GM18861 (cell line): ENCODE measurements around the gene SNRPA1.

Source experiments
- ATAC-seq: cut with Tn5 transposase; IDR thresholded peaks from one replicate; pipeline ENCODE4 v1.9.1; 2021; ENCODE audit not compliant: unreplicated experiment

SNRPA1 gene

GRCh38 chr15:101244036-101244781 is 50.8 kb downstream of the SNRPA1 start:
- no peak for ATAC-seq

GRCh38 chr15:101243420-101243819 is 51.6 kb downstream of the SNRPA1 start:
- ATAC-seq: no peak

GRCh38 chr15:101242999-101243336 is 52.1 kb downstream of the SNRPA1 start:
- ATAC-seq: no peak

DNA sequence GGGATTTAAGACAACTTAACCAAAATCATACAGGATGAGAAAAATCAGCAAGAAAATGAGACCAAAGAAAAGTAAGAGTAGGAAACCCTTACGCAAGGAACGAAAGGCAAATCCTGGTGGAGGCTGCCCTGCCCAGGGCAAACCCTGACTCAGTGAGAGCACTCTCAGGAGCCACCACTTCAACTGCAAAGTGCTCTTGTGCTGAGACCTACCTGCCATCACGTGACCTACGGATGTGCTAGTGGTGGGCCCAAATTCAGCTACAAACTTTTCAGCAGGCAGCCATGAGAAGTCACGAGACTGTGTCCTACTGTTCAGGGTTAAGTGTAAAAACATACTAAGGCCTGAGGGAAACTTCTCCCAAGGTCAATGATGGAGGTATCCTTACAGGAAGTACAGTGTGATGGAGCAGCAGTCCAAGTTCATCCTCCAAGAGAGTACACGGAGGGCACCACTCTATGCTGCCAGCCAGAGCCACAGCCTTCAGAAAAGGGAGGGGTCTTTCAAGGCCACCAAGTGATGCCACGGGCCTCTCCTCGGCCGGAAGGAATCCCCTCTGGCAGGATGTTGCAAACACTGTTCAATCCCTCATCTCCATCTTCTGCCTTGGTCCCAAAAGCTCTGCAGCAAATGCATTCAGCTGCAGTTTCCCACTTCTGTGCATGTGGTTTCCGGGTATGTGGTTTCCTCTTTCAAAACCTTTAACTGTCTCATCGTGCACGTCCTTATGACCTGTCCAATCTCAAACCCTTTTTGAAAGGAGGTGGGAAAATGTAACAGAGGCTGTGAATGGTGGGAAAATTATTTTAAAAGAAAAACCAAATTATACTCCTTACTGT is 52.7 kb downstream of the SNRPA1 start:
- peak; percentile 61 for ATAC-seq

DNA sequence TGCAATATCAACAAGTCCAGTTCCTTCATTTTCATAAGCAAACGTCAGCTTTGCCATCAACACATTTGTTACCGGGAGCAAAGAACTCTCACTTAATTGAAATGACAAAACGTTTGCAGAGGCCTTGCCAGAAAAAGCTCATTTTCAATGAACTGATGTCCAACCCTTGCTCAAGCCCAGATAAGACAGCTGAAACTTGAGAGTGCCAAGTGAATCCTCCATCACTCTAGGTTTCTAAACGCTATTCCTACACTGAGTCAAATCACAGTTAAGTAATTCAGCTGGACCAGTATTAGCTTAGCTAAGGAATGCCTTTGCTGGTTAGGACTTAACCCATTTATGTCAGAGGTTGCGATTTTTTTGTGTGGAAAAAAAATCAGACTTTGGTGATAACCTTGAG is 54.7 kb downstream of the SNRPA1 start:
- ATAC-seq: no peak

DNA sequence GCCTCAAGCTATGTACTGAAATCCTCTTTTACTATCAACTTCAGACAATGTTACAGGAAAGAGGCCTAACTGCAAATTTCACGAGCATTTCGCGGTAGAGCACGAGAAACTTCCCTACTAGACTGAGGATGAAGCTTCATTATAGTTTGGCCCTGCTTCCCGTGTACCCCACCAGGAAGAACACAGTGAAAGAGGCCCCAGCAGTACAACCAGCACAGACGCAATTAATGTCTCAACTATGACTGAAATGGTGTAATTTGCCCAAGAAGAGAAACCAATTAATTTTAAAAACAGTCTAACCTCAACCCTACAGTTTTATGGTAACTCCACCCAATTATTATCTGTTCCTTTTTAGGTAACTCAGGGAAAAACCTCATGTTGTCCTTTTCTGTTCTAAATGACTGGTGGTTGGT is 55.3 kb downstream of the SNRPA1 start:
- no peak for ATAC-seq

DNA sequence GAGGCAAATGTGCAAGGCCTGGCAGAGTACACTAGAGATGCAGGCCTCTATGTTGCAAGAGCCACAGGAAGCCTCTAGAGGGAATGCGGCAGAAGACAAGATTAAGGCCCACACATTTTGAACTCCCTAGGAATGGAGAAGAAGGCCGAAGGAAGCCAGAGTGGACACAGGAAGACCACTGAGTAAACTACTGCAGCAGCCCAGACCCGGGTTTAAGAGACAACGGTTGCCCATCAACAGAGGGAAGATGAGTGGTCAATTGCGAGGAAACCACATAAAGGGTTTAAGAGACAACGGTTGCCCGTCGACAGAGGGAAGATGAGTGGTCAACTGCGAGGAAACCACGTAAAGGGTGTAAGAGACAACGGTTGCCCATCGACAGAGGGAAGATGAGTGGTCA is 57.8 kb downstream of the SNRPA1 start:
- ATAC-seq: no peak

- ATAC-seq: no peak
These were observed 61.3 kb downstream of the SNRPA1 start for GRCh38 chr15:101233651-101234280.

DNA sequence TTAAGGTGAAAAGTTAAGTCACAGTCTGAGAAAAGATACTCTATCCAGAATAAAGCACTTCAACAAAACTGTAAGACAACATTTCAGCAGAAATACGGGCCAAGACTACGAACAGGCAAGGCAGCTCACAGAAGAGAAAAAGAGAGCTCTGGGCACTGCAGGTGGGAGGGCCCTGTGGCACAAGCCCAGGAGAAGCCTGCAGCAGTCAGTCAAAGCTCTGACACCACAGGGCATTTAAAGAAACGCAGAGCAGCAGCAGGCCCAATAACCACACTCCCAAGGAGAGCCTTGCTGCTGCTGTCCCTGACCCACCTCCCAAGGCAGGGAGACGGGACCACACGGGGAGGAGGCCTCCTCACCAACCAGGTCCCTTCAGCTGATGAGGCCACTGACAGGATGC is 62.4 kb downstream of the SNRPA1 start:
- ATAC-seq: no peak
